GM19372 (cell line): ENCODE measurements around the gene MAP2K5.

Experiments used
- ATAC-seq: cut with Tn5 transposase; IDR thresholded peaks from one replicate; pipeline ENCODE4 v1.9.1; 2021; ENCODE audit warnings: mild to moderate bottlenecking, low read depth, moderate library complexity; ENCODE audit not compliant: unreplicated experiment

The MAP2K5 gene

GRCh38 chr15:67845974-67846373 is 303.5 kb downstream of the MAP2K5 start:
- ATAC-seq = no peak

GRCh38 chr15:67849538-67849937 is 307.0 kb downstream of the MAP2K5 start:
- ATAC-seq = no peak

GRCh38 chr15:67850336-67850735 is 307.8 kb downstream of the MAP2K5 start:
- no peak for ATAC-seq

- no peak for ATAC-seq
Observed at GRCh38 chr15:67850994-67851571, 308.6 kb downstream of the MAP2K5 start.

- ATAC-seq = no peak
Observed at GRCh38 chr15:67852418-67852817, 309.9 kb downstream of the MAP2K5 start.

- ATAC-seq = no peak
Observed at GRCh38 chr15:67853454-67853853, 311.0 kb downstream of the MAP2K5 start.

GRCh38 chr15:67854358-67854757 is 311.9 kb downstream of the MAP2K5 start:
- no peak for ATAC-seq

- no peak for ATAC-seq
Observed at GRCh38 chr15:67855842-67856241, 313.3 kb downstream of the MAP2K5 start.
